ENCODE measurements around the gene TTLL10.

The TTLL10 gene

GRCh38 chr1:1173793-1174415 lies at the start of gene TTLL10:
Gene TTLL10, plus strand, starts transcription at chr1:1173880. Its CDS starts 5,336 bp downstream, at chr1:1179216.
- no peak for DNase-seq (ENCODE audit: low read depth)

- DNase-seq (ENCODE audit: low read depth), result no peak
These were observed 49.2 kb upstream of the TTLL10 start for GRCh38 chr1:1124508-1124785.

GRCh38 chr1:1124786-1125642 lies 48.7 kb upstream of the TTLL10 start:
- DNase-seq (ENCODE audit: low read depth), result no peak

GRCh38 chr1:1125945-1126344 lies 47.7 kb upstream of the TTLL10 start:
- DNase-seq (ENCODE audit: low read depth), result no peak

- no peak for DNase-seq (ENCODE audit: low read depth)
These were observed 45.9 kb upstream of the TTLL10 start for GRCh38 chr1:1127551-1128451.

GRCh38 chr1:1128454-1129139 lies 45.1 kb upstream of the TTLL10 start:
- no peak for DNase-seq (ENCODE audit: low read depth)

GRCh38 chr1:1129381-1129821 lies 44.3 kb upstream of the TTLL10 start:
- DNase-seq (ENCODE audit: low read depth), result no peak

- DNase-seq (ENCODE audit: low read depth), result no peak
These were observed 43.2 kb upstream of the TTLL10 start for GRCh38 chr1:1130206-1131120.

GRCh38 chr1:1132042-1132950 lies 41.4 kb upstream of the TTLL10 start:
- DNase-seq (ENCODE audit: low read depth), result no peak

- no peak for DNase-seq (ENCODE audit: low read depth)
These were observed 40.5 kb upstream of the TTLL10 start for GRCh38 chr1:1132956-1133750.

- DNase-seq (ENCODE audit: low read depth), result no peak
These were observed 39.2 kb upstream of the TTLL10 start for GRCh38 chr1:1134300-1134970.

- no peak for DNase-seq (ENCODE audit: low read depth)
These were observed 38.1 kb upstream of the TTLL10 start for GRCh38 chr1:1135339-1136136.

GRCh38 chr1:1136547-1137230 lies 37.0 kb upstream of the TTLL10 start:
- no peak for DNase-seq (ENCODE audit: low read depth)

- no peak for DNase-seq (ENCODE audit: low read depth)
These were observed 36.2 kb upstream of the TTLL10 start for GRCh38 chr1:1137256-1138045.

GRCh38 chr1:1140673-1141072 lies 33.0 kb upstream of the TTLL10 start:
- DNase-seq (ENCODE audit: low read depth), result no peak

GRCh38 chr1:1141244-1141910 lies 32.3 kb upstream of the TTLL10 start:
- no peak for DNase-seq (ENCODE audit: low read depth)
